ENCODE measurements around the gene STAT5B.
"Not testable (repeated sequence)": the region's sequence is repeated elsewhere in the genome, so short reads cannot be mapped to it uniquely, and the experiment has no call there.

GRCh38 chr17:42240863-42241262 is 35.3 kb downstream of the STAT5B start:
- TF ChIP-seq, protein P1, sequence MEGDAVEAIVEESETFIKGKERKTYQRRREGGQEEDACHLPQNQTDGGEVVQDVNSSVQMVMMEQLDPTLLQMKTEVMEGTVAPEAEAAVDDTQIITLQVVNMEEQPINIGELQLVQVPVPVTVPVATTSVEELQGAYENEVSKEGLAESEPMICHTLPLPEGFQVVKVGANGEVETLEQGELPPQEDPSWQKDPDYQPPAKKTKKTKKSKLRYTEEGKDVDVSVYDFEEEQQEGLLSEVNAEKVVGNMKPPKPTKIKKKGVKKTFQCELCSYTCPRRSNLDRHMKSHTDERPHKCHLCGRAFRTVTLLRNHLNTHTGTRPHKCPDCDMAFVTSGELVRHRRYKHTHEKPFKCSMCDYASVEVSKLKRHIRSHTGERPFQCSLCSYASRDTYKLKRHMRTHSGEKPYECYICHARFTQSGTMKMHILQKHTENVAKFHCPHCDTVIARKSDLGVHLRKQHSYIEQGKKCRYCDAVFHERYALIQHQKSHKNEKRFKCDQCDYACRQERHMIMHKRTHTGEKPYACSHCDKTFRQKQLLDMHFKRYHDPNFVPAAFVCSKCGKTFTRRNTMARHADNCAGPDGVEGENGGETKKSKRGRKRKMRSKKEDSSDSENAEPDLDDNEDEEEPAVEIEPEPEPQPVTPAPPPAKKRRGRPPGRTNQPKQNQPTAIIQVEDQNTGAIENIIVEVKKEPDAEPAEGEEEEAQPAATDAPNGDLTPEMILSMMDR (IDR thresholded peaks at IDR 0.05): not testable (repeated sequence)
- not testable (repeated sequence) for TF ChIP-seq POLR2A (IDR thresholded peaks at IDR 0.05)
